Body of pancreas (tissue), 4 donors: ENCODE measurements around the gene CLDN7.

Experiments used
- POLR2A ChIP-seq, 3 donors: fragments of 450-650 bp; IDR thresholded peaks; one replicate each; pipeline ENCODE4 v1.6.1; 2016; ENCODE audit warnings: antibody characterized with exemption in 3 of 3, mild to moderate bottlenecking in 2 of 3
- TF ChIP-seq, protein P1 (sequence below), 7 experiments: fragments of 450-650 bp in 4 of 7; fragments of 200-600 bp in 3 of 7; sonication (generic) in 3 of 7; IDR thresholded peaks; one replicate each; pipeline ENCODE4 v1.5.1; 2016 to 2019; ENCODE audit warnings: antibody characterized with exemption in 7 of 7

DNA sequence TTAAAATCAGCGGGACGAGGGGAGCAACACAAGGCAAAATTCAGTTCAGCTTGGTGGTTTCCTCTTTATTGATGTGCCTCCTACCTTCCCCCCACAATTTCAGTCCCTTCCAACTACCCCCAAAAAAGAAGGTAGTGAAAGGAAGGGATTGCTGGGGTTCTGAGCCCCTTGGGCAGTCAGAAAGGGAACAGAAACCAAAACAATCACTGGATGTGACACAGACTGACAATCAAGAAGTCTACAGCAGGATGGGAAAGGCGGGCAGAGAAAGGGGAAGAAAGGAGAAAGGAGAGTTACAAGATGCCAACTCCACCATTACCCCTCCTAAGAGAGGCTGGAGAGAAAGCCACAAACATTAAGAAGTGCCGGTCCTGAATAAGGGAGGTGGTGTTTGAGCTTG lies 21.9 kb downstream of the CLDN7 start:
- TF ChIP-seq, protein P1, sequence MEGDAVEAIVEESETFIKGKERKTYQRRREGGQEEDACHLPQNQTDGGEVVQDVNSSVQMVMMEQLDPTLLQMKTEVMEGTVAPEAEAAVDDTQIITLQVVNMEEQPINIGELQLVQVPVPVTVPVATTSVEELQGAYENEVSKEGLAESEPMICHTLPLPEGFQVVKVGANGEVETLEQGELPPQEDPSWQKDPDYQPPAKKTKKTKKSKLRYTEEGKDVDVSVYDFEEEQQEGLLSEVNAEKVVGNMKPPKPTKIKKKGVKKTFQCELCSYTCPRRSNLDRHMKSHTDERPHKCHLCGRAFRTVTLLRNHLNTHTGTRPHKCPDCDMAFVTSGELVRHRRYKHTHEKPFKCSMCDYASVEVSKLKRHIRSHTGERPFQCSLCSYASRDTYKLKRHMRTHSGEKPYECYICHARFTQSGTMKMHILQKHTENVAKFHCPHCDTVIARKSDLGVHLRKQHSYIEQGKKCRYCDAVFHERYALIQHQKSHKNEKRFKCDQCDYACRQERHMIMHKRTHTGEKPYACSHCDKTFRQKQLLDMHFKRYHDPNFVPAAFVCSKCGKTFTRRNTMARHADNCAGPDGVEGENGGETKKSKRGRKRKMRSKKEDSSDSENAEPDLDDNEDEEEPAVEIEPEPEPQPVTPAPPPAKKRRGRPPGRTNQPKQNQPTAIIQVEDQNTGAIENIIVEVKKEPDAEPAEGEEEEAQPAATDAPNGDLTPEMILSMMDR (IDR thresholded peaks at IDR 0.05) = no peak
- no peak for TF ChIP-seq POLR2A (IDR thresholded peaks at IDR 0.05)
